ENCODE results near the gene CROCC.
A peak's percentile ranks its signal among the peaks of the same experiment; 100 is the strongest.
"Not testable (repeated sequence)": the region's sequence is repeated elsewhere in the genome, so short reads cannot be mapped to it uniquely, and the experiment has no call there.

CROCC gene

GRCh38 chr1:16898298-16898697 lies 23.4 kb upstream of the CROCC start:
- DNase-seq: not testable (repeated sequence)

- DNase-seq: not testable (repeated sequence)
Measured at GRCh38 chr1:16899020-16899419, 22.7 kb upstream of the CROCC start.

GRCh38 chr1:16900751-16901150 lies 21.0 kb upstream of the CROCC start:
- DNase-seq: peak in 1 of 2 experiments; percentile 74

- not testable (repeated sequence) for DNase-seq
Measured at GRCh38 chr1:16901371-16901770, 20.4 kb upstream of the CROCC start.

- peak in 1 of 2 experiments; percentile 18 for DNase-seq
Measured at GRCh38 chr1:16903054-16903453, 18.7 kb upstream of the CROCC start.

GRCh38 chr1:16903458-16903796 lies 18.3 kb upstream of the CROCC start:
- no peak for DNase-seq

GRCh38 chr1:16904560-16905109 lies 17.1 kb upstream of the CROCC start:
- DNase-seq: peak; percentile 96

- DNase-seq: peak; percentile 65 to 83
Measured at GRCh38 chr1:16905110-16905867, 16.4 kb upstream of the CROCC start.

- DNase-seq: no peak
Measured at GRCh38 chr1:16905868-16906702, 15.6 kb upstream of the CROCC start.

GRCh38 chr1:16906873-16907272 lies 14.9 kb upstream of the CROCC start:
- no peak for DNase-seq

- no peak for DNase-seq
Measured at GRCh38 chr1:16907870-16908758, 13.6 kb upstream of the CROCC start.

- DNase-seq: not testable (repeated sequence)
Measured at GRCh38 chr1:16911851-16912721, 9.6 kb upstream of the CROCC start.

- not testable (repeated sequence) for DNase-seq
Measured at GRCh38 chr1:16912742-16913141, 9.0 kb upstream of the CROCC start.

- no peak for DNase-seq
Measured at GRCh38 chr1:16913181-16913832, 8.4 kb upstream of the CROCC start.

GRCh38 chr1:16913833-16914662 lies 7.7 kb upstream of the CROCC start:
- peak; percentile 69 to 90 for DNase-seq

- DNase-seq: peak in 1 of 2 experiments; percentile 45
Measured at GRCh38 chr1:16914928-16915626, 6.7 kb upstream of the CROCC start.

GRCh38 chr1:16915627-16915973 lies 6.1 kb upstream of the CROCC start:
- no peak for DNase-seq

- DNase-seq: not testable (repeated sequence)
Measured at GRCh38 chr1:16916036-16916880, 5.5 kb upstream of the CROCC start.

- DNase-seq: no peak
Measured at GRCh38 chr1:16918371-16918770, 3.4 kb upstream of the CROCC start.
